AML-193 (cell line): Measurements from ENCODE around the gene FHOD3.

Experiments used
- DNase-seq, 2 experiments: peaks; one replicate each; lab custom pipeline; 2025; lab: John Stamatoyannopoulos, UW

Gene FHOD3

DNA sequence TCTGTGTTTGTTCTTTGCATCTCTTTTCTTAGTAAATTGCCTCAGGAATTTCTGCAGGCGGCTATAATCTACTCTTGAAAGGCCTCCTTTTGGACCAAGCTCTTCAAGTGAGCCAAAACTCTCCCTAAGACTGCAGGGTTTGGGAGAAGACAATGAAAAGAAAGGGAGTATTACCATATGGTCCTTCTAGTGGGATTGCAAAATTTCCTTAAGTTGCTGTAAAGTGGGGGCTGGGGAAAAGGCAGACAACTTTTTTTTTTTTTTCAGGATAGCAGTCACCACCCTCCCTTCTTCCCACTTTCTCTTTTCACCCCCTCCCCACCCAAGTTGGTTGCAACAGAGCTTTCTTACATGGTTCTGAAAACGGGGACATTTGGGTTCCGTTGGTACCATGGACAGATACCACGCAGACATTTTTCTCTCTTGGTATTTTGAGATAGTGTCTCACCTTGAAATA is 183.7 kb downstream of the FHOD3 start:
- no peak for DNase-seq

DNA sequence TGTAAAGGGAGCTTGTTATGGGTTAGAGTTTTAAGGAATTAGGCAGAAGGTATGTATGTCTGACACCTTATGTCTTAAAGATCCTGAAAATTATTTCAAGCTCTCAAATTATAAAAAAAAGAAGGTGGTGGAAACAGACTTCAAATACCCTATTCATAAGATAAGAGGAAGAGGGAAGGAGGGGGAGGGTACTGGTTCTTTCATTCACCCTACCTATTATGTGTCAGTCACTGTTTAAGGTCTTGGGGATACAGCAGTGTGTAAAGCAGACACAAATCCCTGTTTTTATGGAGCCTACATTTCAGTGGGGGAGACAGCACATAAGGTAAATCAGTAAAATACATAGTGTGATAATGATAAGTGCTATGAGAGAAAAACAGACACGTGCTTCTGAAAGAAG is 184.4 kb downstream of the FHOD3 start:
- no peak for DNase-seq

DNA sequence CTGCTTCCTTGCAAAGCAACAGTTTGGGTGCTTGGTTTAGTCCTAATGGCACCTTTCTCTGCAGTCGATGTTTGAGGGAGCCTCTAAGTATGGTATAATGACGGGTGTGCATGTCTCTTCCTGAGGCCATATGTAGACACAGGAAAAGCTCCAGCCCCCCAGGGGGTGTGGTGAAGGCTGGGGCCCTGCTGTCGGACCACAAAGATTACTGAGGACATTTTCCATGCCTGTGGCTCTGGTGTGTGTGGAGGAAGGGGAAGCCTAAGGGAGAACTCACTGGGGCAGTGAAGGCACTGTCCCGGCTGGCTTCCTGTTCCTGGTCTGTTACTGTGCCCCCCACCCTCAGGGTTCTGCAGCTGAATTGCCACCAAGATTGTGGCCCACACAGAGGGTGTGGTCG is 187.1 kb downstream of the FHOD3 start:
- no peak for DNase-seq

DNA sequence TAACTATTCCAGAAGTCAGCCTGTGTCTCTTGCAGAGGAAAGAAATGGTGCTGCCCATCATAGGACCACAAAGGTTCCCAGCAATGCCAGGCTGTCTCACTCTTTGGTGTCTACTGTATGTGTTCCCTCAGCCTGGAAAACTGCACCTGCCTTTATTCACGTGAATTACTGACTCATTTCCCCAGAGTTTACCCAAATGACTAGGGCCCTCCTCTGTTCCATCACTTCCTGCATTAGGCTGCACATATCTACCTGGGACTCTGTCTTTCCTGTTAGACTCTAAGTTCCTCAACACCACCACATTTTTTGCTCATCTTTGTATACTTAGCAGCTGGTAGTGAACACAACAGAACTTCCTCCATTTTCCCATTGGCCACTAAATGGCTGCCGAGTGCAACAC is 188.3 kb downstream of the FHOD3 start:
- DNase-seq = no peak

DNA sequence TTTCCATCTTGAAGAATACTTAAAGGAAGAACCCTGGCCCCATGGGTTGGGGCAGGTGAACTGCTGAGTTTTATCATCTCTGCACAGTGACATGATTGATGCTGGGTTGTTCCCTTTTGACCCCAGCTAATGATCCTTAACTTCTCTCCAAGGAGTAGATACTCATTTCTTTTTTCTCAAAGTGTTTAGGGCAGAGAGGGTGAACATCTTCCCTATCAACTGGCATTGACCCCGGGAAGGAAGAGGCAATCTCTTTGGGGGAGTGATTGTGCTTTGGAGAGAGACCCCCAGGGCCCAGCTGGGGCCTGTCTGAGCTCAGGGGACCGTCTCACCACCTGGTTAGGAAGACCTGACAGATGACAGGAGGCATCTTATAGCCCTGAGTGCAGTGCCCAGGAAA is 190.6 kb downstream of the FHOD3 start:
- DNase-seq = no peak

DNA sequence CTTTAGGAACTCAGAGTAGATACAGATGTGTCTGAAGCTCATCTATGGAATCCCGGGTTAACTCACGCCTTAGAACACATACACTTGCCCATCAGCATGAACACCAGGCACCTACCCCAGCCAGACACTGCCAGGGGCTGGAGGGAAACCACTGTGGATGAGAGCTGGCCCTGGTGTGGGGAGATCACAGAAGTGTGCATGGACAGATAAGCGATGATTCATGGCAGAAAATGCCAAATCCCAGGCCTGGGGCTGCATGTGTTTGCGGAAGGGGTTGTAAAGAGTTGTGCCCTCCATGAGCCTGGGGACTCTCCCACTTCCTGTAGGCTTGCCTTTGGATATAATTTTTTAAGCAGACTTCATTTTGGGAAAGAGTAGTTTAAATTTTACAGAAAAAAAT is 193.4 kb downstream of the FHOD3 start:
- DNase-seq = no peak

DNA sequence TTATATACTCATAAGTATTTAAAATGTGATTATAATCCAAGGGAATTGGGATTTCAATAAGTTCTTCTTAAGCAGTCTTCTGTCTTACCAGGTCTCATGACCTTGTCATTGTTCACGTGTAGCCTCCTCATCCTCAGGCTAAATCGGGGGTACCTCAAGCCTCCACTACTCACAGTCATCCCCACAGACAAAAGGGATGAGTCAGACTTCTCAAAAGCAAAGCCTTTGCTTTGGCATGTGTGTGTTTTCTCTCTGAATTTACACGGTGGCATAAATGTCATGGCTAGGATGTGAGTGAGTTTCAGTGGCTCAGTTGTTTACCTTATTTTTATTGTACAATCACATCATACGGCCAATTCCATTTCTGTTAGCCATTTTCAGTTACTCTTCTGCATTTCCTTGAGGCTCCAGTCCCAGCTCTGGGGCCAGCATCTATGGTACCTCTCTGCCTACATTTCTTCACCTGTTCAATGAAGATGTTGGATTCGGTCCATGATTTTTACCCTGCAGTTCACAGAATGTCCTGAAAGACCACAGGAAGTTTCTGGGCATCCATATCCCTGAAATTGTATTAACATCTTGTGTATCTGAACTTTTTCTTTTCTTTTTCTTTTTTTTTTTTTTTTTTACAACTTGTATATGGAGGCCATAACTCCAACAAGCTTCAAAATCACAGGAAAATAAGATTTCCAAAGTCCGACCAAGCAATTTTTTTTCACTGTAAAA is 195.3 kb downstream of the FHOD3 start:
- DNase-seq = no peak

DNA sequence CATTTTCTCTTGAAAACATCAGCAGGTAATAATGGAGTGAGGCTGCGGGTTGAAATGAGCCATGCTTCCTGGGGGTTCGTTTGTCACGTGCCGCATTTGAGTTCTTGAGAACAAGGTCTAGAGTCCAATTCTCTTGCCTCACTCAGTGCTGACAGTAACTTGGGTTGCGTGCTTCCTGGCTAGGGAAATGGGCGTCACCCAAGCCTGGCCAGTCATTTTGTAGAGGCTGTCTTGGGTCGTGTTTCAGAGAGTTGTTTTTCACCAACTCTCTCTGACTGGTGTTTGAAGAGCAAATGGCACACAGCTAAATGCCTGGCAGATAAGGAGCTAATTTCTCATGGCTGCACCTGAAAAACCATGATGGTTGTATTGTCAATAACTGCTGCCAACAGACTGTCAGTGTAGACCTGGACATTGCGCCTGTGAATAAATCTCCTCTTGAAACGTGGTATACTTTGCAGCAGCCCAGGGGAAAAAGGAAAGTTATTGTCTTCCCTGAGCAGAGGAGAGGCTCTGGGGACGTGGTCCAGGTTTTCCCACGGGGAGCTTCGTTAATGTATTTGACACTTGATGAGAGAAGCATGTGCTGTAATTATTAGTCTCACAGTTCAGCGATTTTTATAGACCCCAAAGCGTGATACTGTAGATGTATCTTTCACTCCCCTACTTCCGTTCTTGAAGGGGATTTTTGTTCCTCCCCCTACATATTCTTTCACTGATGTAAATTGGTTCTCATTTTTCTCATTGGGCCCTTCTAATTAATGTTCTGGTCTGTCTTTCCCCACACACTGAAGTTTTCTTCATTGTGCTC is 196.0 kb downstream of the FHOD3 start:
- no peak for DNase-seq

DNA sequence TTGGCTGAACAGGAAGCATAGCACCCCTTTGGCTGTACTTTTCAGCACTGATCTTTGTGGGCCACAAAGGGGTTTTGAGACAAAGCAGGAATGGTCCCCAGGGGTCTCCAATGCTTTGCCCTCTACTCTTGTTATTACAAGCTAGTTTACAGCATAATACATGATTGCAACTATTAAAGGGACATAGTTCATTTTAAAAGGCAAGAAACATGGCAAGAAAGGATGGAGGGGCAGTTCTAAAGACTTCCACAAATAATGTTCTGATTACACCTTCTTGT is 196.6 kb downstream of the FHOD3 start:
- no peak for DNase-seq

DNA sequence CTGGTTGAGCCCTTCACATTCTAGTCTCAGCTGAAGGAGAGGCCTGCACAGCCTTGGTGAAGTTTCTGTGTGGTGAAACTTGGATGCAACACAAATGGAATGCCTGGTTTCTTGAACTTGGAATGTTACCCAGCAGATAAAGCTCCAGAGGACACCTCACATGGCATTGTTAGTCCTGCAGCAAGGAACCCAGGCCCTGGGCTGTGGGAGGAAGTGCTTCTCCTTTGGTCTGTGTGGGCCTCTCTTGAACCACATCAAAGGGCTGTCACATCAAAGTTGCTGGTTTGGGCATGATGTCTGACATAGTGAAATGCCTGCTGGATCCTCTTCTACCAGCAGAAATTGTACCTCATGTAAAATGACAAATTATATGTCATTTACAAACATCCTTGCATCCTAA is 198.5 kb downstream of the FHOD3 start:
- no peak for DNase-seq

DNA sequence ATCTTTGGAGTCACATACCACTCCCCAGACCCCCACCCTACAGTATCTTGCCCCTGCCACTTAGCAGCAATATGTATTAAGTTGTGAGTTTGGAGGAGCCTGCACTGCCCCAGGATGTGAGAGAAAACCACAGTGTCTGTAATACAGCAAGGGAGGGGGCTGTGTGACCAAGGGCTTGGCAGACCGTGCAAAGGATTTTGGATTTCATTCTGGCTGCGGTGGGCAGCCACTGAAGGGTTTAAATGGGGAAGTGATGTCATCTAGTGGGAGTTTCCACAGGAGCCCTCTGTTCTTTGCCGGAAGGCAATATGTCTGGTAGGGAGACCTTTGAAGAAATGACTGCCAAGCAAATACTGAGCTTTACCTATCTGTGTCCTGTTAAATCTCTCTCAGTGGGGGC is 202.4 kb downstream of the FHOD3 start:
- DNase-seq = no peak

DNA sequence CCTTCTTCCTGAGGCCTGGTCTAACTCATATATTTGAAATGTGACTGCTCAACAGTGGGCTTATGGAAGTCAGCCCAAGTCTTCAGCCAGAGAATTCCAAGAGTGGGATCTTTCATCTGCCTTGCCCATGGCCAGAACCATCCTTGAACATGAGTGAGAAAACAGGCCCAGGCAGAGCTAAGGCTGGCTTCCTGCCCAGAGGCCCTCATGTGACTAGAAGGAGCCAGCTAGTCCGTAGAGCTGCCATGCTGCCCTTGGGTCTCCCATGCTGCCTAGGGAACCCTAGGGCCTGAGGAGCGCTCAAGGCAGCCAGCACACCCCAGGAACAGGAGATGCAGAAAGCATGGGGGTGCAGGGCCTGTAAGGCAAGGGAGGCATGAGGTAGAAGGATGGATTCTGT is 203.6 kb downstream of the FHOD3 start:
- no peak for DNase-seq

DNA sequence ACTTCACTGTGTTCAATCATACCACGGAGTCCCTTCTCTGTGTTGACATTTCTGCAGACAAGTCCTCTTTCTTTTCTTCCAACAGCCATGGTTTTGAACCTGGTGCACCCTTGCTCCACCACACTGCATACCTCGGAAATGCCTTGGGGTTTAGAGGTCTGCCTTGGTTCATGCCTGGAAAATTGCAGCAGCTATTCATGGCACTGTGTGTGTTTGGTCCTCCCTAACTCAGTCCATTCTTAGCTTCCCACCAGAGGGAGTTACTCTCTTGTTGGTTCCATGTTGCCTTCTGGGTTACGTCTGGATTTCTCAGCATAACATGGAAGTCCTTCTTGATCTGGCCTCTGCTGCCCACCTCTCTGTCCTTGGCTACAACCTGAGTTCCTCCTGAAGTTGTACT is 206.0 kb downstream of the FHOD3 start:
- DNase-seq = no peak

DNA sequence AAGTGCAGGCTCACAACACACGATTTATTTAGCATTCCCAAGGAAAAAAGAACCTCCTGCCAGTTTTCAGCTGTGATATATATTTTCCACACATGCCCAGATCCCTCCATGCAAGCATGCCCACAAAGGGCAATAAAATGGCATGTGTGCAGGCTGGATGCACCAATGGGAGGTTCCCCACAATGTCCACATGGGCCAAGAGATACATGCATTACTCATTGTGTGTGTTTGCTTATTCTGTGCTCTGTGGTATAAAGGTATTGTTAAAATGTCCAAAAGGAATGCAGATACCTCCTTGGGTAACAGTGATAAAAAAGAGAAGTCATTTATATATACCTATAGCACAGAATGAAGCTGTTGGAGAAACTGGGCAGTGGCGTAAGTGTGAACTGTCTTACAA is 207.4 kb downstream of the FHOD3 start:
- no peak for DNase-seq

DNA sequence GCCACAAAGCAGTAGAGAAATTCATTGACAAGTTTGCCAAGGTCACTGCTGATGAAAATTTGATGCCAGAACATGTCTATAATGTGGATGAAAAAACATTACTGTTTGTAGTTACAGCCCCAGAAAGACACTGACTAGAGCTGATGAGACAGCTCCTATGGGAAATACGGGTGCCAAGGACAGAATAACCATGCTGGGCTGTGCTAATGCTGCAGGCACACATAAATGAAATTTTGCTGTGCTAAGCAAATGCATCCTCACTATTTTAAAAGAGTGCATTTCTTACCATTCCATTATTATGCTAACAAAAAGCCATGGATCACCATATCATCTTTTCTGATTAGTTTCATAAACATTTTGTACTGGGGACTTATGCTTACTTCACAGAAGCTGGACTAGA is 208.2 kb downstream of the FHOD3 start:
- DNase-seq = no peak

DNA sequence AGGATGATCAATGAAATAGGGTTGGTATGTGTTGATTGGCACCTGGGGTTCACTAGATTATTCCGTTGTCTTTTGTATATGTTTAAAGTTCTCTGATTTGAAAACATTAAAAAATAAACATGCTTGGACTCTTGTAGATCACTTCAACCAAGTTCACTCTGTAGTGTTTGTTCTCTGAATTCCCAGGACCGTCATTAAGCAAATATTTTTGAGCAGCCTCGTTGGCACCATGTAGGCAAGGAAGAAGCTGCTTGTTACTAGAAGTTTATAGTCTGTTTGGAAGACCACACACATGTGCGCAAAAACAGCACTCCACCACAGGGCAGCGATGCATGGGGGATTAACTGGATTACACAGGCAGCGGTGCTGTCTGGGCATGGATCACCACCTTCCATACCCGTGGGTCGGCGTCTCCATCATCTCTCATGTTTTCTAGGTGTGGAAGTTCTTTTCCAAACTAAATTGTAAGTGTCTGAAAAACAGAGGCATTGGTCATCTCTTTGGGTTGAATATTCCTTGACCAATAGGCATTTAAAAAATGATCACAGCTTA is 212.2 kb downstream of the FHOD3 start:
- DNase-seq = no peak

DNA sequence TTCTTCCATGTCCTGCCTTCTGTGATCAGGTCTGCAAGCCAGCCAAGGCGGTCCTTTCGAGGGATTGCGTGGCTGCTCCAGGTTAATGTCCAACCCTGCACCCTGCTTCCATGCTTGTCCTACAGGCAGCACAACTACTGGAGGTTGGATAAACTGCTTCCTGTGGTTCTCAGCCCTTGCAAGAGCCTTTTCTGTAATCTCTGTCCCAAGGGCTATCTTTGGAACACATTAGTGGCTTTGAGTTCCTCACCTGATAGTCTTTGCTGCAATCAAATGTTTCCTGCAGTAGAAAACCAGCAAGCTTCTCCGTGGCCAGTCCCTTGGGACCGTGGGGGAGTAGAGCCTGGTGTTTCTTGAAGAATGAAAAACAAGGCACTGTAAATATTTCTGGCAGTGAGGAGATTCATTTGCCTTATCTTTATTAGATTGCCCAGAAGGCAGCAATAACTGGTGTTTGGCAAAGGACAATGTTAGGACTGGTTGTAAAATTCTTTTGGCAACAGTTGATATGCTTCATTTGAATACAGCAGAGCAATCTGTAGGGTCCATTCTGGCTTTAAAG is 214.4 kb downstream of the FHOD3 start:
- DNase-seq = no peak

DNA sequence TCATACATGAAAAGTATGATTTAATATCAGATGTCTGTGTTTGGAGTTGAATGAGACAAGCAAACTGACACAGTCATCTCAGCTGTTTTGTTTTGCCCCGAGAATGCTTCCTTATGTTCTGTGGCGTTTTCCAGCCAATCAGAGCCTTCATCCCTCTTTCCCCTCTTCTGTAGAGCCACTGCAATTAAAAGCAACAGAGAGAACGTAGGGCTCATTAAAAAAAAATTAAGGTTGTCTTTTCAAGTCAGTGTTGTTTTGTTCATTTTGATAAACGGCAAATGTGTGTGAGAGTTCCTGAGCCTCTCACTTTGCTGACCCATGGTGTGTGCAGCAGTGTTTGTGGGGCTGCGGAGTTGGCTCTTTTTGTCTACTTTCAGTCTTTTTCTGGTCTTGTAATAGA is 216.0 kb downstream of the FHOD3 start:
- DNase-seq = no peak

DNA sequence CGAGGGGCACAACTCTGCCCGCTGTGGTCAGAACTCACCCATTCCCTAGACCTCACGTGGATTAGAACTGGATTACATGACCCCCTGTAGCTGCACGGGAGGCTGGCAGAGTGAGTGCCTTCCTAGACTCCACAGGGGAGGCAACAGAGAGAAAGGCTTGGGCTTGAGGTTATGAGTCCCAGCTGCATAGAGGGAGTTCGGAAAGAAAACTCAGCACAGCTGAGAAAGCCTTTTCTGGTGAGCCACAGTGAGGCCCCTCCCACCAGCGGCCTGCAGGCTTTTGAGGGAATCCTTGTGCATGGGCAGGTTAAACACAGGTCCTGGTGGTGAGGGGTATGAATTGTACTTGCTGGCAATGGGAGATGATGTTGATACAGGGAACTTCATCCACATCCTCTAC is 217.3 kb downstream of the FHOD3 start:
- DNase-seq = no peak

DNA sequence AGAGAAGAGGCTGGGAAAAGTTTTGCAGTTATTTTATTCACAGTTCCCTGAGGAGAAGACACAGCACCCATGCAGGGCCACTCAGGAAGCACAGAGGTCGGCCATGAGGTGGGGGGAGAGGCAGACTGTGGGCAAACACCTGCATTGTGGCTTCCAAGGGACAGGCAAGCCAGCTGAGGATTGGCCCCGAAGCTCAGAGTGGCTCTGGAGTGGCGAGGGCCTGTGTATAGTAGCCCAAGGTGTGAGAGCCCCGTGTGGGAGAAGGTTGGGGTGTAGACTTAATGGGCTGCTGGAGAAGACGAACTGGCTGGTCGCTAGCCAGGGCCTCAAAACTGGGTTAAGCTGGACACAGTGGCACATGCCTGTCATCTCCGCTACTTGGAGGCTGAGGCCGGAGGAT is 218.7 kb downstream of the FHOD3 start:
- DNase-seq = no peak

DNA sequence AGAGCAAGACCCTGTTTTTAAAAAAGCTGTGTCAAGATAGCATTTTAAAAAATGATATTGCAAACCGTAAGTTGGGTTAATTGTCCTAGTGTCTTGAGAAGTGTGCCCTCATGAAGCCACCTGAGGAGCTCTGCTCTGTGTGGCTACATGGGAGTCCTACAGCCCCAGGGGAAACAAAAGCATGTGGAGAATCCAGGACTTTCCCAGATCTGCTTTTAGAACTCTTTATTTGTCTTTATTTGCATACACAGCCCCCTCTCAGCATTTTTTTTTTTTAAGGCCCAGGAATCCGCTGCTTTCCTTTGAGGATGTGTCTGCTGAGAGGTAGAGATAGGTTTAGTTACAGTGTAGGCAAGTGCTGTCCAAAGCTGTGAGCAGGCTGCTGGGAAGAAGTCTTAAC is 219.2 kb downstream of the FHOD3 start:
- no peak for DNase-seq

DNA sequence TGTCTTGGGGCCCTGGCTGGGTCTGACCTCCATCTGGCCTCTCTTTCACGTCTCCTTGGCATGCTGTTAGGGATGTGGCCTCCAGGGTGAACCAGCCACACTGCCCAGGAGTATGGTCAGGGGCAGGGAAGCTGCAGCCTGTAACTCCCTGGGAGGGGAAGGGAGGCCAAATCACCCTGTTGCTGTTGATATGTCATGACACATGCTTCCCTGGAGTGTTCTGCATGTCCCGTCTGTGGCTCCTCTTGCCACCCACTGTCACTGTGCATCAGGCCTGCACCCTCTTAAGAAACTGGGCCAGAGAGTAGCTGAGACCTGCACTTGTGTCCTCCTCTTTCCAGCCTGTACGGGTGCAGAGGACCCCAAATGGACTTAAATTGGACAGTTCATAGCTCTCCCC is 221.3 kb downstream of the FHOD3 start:
- DNase-seq = no peak

DNA sequence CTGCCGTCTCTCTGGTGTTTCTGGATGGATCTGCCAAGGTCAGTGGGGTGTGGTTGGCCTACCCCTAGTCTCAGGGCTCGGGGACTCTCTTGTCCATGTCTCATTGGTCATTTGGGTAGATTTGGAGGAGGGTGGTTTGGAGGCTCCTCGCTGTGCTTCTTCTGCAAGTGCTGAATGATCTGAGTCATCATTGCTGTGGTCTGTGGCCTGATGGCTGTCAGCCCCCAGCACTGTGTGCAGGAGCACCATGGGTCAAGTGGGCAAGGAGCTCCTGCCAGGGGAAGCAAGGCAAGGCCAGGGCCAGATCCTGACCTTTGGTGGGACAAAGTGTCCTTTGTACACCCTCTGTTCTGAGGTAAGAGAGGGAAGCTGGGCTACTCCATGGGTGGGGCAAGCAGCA is 221.8 kb downstream of the FHOD3 start:
- DNase-seq = no peak
